Measurements from ENCODE around the gene CCDC197. TPM values are rescaled to one million over a fixed set of nuclear protein-coding genes. Genes with fewer than 3 reads are reported as not detected.

The CCDC197 gene
- total and polyA plus RNA-seq, 9 of the 15 experiments (the other 6 are each of a cell fraction or from before 2014, with no cell fraction given): not detected

GRCh38 chr14:93991212-93991611, 5.9 kb upstream of the CCDC197 start:
- H2AFZ ChIP-seq (ENCODE audit: low read depth, low read length): no peak overlapping the region
- WGBS (ENCODE audit: insufficient coverage, low coverage, missing lambda C conversion rate): 0% methylated on average over 10 of the region's 10 CpGs
- no peak overlapping the region for H3K4me2 ChIP-seq (ENCODE audit: insufficient read depth, low read length)
- ChIA-PET CTCF (ENCODE audit: low intra/inter-chr PET ratio) (no interaction called here), POLR2A (no interaction called here)
- intact Hi-C loops (cut with micrococcal nuclease) (no loop called here), in situ Hi-C loops (cut with MboI) (no loop called here)
- no peaks in the 10 kb centered on the region for H3K9me3 ChIP-seq (replicated peaks; ENCODE audit: control insufficient read depth, insufficient read depth, low read depth, low read length)
- H3K9ac ChIP-seq (ENCODE audit: insufficient read depth in 1 of 2, low read depth in 2 of 2, low read length in 2 of 2): no peak overlapping the region
- H3K27me3 ChIP-seq (ENCODE audit: control insufficient read depth in 2 of 2, insufficient read depth in 2 of 2, low read length in 2 of 2): peaks cover 0 to 18% of the 10 kb centered on the region in 2 experiments; a peak in 2 of 5 replicates
- TF ChIP-seq ZNF511 (CRISPR knock-in tag; IDR thresholded peaks at IDR 0.05) (no peak), PTRF (tag; IDR thresholded peaks at IDR 0.05) (no peak), RAD51 (IDR thresholded peaks at IDR 0.05; ENCODE audit: borderline replicate concordance, low read depth) (no peak), ZNF23 (CRISPR knock-in tag; IDR thresholded peaks at IDR 0.05) (no peak), EWSR1 (IDR thresholded peaks at IDR 0.05; ENCODE audit: borderline replicate concordance, low read depth, partially characterized antibody) (no peak), ZNF197 (CRISPR knock-in tag; IDR thresholded peaks at IDR 0.05; ENCODE audit: low read depth) (no peak), CLOCK (CRISPR knock-in tag; IDR thresholded peaks at IDR 0.05; ENCODE audit: borderline replicate concordance) (no peak), ZNF512 (tag; IDR thresholded peaks at IDR 0.05) (no peak), ZFP1 (CRISPR knock-in tag; IDR thresholded peaks at IDR 0.05) (no peak), ZNF212 (CRISPR knock-in tag; IDR thresholded peaks at IDR 0.05) (no peak)
- H4K20me1 ChIP-seq (replicated peaks; ENCODE audit: control insufficient read depth, insufficient read depth, low read length): no peaks in the 10 kb centered on the region
- H3K4me3 ChIP-seq: no peak overlapping the region
- H3K79me2 ChIP-seq (ENCODE audit: control insufficient read depth, insufficient read depth, low read length): no peaks in the 10 kb centered on the region
- H3K27ac ChIP-seq (ENCODE audit: extremely low read depth, low read depth, low read length): no peak overlapping the region
- no peaks in the 10 kb centered on the region for H3K36me3 ChIP-seq (ENCODE audit: control insufficient read depth, insufficient read depth, low read length)
- H3K4me1 ChIP-seq (replicated peaks in 1 of 2; ENCODE audit: control insufficient read depth in 2 of 2, insufficient read depth in 2 of 2, low read length in 2 of 2): no peaks in the 10 kb centered on the region
- no TSS peak for BruUV-seq (replicated peaks)
- no peaks in the 10 kb centered on the region for H3K9me1 ChIP-seq (ENCODE audit: control insufficient read depth, insufficient read depth, low read length)
- FAIRE-seq (no peak), DNase-seq (ENCODE audit: extremely low read depth in 1 of 4, low spot score in 3 of 4) (no peak), ATAC-seq (no peak)
